Suprapubic skin (tissue), 4 donors: ENCODE results near the gene CARD10. TPM values are rescaled to one million over a fixed set of nuclear protein-coding genes. Genes with fewer than 3 reads are reported as not detected.
A peak's percentile ranks its signal among the peaks of the same experiment; 100 is the strongest.

Source experiments
- DNase-seq, 2 donors: peaks; one replicate each; pipeline ENCODE4 v3.0.0-alpha.2; 2019; ENCODE audit warnings: low spot score in 2 of 2
- H3K27ac ChIP-seq: fragments of 200-600 bp; sonication (generic); one replicate; pipeline ENCODE4 v1.5.1; 2019
- H3K27me3 ChIP-seq: fragments of 200-600 bp; sonication (generic); one replicate; pipeline ENCODE4 v1.5.1; 2019
- H3K36me3 ChIP-seq: fragments of 200-600 bp; sonication (generic); one replicate; pipeline ENCODE4 v1.5.1; 2019
- H3K4me1 ChIP-seq: fragments of 200-600 bp; sonication (generic); one replicate; pipeline ENCODE4 v1.5.1; 2019
- H3K4me3 ChIP-seq: fragments of 200-600 bp; sonication (generic); one replicate; pipeline ENCODE4 v1.5.1; 2019; ENCODE audit warnings: mild to moderate bottlenecking
- H3K9me3 ChIP-seq: fragments of 200-600 bp; sonication (generic); one replicate; pipeline ENCODE4 v1.5.1; 2019
- EP300 ChIP-seq: sonication (generic); formaldehyde crosslinking; IDR thresholded peaks from one replicate; pipeline ENCODE4 v1.6.1; 2017; ENCODE audit warnings: antibody characterized with exemption
- POLR2A ChIP-seq, 2 donors: fragments of 450-650 bp; IDR thresholded peaks; one replicate each; pipeline ENCODE4 v1.6.1; 2017; ENCODE audit warnings: antibody characterized with exemption in 2 of 2, mild to moderate bottlenecking in 2 of 2, moderate library complexity in 2 of 2
- POLR2AphosphoS5 ChIP-seq, 3 donors: sonication (generic); formaldehyde crosslinking; IDR thresholded peaks; one replicate each; pipeline ENCODE4 v1.6.1; 2017; ENCODE audit warnings: antibody characterized with exemption in 3 of 3
- WGBS: methylation state at CpG from one replicate; pipeline ENCODE4 v1.1.5; 2018; 5-methylcytosine and 5-hydroxymethylcytosine counted together
- total RNA-seq, 4 donors: library from RNA; depleted of rRNA; stranded (reverse); fragments of >200 nt; gene quantifications; one replicate each; pipeline ENCODE4 v1.1.0, GENCODE V29; 2016
- TF ChIP-seq, protein P1 (sequence below), 2 donors: fragments of 200-600 bp in 1 of 2; fragments of 450-650 bp in 1 of 2; sonication (generic) in 1 of 2; IDR thresholded peaks; one replicate each; pipeline ENCODE4 v1.5.1; 2016 to 2019; ENCODE audit warnings: antibody characterized with exemption in 2 of 2, mild to moderate bottlenecking in 1 of 2, moderate library complexity in 1 of 2

CARD10 gene
- total RNA-seq, 4 donors from 2014 or later = 12.2 to 17.3 (median 14.8) TPM

DNA sequence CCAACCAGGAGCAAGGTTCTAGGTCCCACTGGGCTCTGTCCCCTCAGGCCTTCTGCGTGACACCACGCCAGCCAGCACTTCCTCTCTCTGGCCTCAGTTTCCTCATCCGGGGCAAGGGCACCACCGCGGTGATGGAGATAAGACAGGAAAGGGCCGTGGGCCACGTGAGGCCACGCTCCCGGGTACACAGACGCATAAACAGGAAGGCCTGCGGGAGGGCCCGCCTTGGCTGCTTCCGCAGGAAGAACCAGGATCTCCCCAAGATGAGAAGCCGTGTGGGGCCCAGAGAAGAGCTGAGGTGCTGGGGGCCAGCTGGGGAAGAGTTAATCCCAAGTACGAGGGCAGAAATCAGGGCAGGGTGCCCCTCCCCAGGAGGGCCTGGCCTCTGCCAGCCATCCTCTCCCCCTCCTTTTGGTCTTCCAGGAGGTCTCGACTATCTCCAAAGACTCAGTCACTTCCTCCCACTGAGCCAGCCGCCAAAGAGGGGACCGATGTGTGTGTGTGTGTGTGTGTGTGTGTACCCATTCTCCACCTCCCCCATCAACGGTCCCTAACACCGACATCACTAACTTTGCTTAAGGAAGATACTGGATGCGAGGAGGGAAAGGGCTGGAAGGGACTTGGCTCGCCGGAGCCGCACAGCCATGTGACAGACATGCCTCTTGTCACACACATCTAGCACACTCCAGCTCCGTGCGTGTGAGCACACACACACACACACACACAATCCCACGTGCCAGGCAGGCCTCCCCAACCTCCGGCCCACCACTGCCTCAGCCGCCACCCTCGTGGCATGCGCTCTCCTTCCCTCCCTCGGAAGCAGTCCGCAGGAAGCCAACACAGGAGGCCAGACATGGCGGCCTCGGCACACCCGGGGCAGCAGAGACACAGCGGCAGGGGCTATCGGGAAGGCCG lies 34.5 kb downstream of the CARD10 start:
- WGBS = 69% methylated on average over 29 of the region's 39 CpGs
- Histone ChIP-seq H3K4me3 (peak overlapping the region; percentile 44), H3K27me3 (peaks cover 36% of the 10 kb centered on the region), H3K27ac (peak overlapping the region; percentile 39), H3K36me3 (no peaks in the 10 kb centered on the region), H3K4me1 (peaks cover 25% of the 10 kb centered on the region), H3K9me3 (no peaks in the 10 kb centered on the region)
- DNase-seq = no peak
- TF ChIP-seq POLR2A (IDR thresholded peaks at IDR 0.05) (no peak), EP300 (no peak), POLR2AphosphoS5 (IDR thresholded peaks at IDR 0.05) (no peak)
- TF ChIP-seq, protein P1, sequence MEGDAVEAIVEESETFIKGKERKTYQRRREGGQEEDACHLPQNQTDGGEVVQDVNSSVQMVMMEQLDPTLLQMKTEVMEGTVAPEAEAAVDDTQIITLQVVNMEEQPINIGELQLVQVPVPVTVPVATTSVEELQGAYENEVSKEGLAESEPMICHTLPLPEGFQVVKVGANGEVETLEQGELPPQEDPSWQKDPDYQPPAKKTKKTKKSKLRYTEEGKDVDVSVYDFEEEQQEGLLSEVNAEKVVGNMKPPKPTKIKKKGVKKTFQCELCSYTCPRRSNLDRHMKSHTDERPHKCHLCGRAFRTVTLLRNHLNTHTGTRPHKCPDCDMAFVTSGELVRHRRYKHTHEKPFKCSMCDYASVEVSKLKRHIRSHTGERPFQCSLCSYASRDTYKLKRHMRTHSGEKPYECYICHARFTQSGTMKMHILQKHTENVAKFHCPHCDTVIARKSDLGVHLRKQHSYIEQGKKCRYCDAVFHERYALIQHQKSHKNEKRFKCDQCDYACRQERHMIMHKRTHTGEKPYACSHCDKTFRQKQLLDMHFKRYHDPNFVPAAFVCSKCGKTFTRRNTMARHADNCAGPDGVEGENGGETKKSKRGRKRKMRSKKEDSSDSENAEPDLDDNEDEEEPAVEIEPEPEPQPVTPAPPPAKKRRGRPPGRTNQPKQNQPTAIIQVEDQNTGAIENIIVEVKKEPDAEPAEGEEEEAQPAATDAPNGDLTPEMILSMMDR (IDR thresholded peaks at IDR 0.05) = no peak

DNA sequence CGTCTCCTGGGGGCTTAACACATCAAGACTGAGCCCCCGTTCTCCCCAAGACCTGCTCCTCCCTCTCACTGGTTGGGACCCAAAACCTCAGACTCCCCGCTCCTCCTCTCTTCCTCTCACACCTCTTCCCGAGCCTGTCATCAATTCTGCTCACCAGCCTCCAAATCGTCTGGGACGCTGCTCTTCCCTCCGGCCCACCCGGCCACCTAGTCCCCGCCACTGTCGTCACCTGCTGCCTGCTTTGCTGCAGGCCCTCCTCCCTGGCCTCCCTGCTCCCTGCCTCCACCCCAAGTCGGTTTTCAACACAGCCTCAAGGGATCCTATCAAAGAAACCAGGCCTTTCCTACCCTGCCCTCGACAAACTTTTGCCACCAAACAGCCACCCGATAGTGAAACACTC lies 36.2 kb downstream of the CARD10 start:
- H3K27me3 ChIP-seq = peaks cover 49% of the 10 kb centered on the region
- no peak overlapping the region for H3K27ac ChIP-seq
- no peaks in the 10 kb centered on the region for H3K9me3 ChIP-seq
- TF ChIP-seq EP300 (no peak), POLR2A (IDR thresholded peaks at IDR 0.05) (no peak), POLR2AphosphoS5 (IDR thresholded peaks at IDR 0.05) (no peak)
- TF ChIP-seq, protein P1 (IDR thresholded peaks at IDR 0.05) = no peak
- peaks cover 25% of the 10 kb centered on the region for H3K4me1 ChIP-seq
- WGBS = 64% methylated on average over 13 of the region's 13 CpGs
- H3K36me3 ChIP-seq = no peaks in the 10 kb centered on the region
- H3K4me3 ChIP-seq = no peak overlapping the region
- DNase-seq = no peak

DNA sequence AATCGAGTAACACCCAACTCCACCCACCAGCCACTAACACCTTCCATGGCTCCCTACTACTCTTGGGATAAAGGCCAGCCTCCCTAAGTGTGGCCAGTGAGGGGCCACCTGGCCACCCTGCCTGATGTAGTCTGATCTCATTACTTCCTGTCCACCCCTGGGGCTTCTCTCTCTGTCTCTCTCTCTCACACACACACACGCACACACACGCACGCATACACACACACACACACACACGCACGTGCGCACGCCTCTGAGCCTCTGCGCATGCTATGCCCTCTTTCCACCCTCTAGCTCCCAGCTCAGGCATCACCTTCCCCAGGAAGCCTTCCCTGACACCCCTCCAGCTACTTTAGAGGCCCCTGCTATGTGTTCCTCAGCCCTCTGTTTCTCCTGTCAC lies 37.0 kb downstream of the CARD10 start:
- 75% methylated on average over 9 of the region's 9 CpGs for WGBS
- Histone ChIP-seq H3K4me1 (peaks cover 25% of the 10 kb centered on the region), H3K4me3 (no peak overlapping the region), H3K27ac (no peak overlapping the region), H3K36me3 (no peaks in the 10 kb centered on the region), H3K9me3 (no peaks in the 10 kb centered on the region), H3K27me3 (peaks cover 55% of the 10 kb centered on the region)
- no peak for DNase-seq
- TF ChIP-seq POLR2A (IDR thresholded peaks at IDR 0.05) (no peak), POLR2AphosphoS5 (IDR thresholded peaks at IDR 0.05) (no peak), EP300 (no peak)
- TF ChIP-seq, protein P1 (IDR thresholded peaks at IDR 0.05) = no peak

DNA sequence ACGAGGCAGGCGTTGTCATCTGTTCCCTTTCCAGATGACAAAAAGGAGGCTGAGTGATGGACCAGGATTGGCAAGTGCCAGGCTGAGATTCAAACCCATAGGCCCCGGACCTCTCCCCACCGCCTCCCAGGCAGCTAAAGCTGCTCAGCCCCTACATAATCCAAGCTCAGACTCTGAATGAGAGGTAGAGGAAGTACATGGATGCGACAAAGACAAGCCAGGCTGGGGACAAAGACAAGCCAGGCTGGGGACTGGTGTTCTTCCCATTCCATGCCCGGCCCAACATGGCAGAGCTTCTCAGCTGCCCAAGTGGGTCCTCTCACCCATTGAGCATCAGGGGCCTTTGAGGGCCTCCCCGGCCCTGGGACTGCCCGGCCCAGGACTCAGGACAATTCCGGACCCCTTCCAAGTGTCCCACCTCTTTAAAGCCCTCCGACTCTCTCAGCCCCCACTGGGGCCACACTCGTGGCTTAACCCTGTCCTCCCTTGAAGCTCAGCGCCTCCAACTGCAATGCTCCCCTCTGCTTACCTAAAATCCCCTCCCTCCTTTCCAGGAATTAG lies 37.8 kb downstream of the CARD10 start:
- Histone ChIP-seq H3K9me3 (no peaks in the 10 kb centered on the region), H3K4me1 (peaks cover 18% of the 10 kb centered on the region), H3K27ac (no peak overlapping the region), H3K36me3 (no peaks in the 10 kb centered on the region), H3K4me3 (no peak overlapping the region), H3K27me3 (peaks cover 53% of the 10 kb centered on the region)
- DNase-seq = no peak
- TF ChIP-seq POLR2A (IDR thresholded peaks at IDR 0.05) = no peak
- no peak for TF ChIP-seq EP300
- TF ChIP-seq POLR2AphosphoS5 (IDR thresholded peaks at IDR 0.05) = no peak
- TF ChIP-seq, protein P1 (IDR thresholded peaks at IDR 0.05) = no peak
- WGBS = 80% methylated on average over 10 of the region's 12 CpGs
